Measurements from ENCODE around the gene SNRNP27.
A peak's percentile ranks its signal among the peaks of the same experiment; 100 is the strongest.
"Not testable (repeated sequence)": the region's sequence is repeated elsewhere in the genome, so short reads cannot be mapped to it uniquely, and the experiment has no call there.

The SNRNP27 gene, protein sequence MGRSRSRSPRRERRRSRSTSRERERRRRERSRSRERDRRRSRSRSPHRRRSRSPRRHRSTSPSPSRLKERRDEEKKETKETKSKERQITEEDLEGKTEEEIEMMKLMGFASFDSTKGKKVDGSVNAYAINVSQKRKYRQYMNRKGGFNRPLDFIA

DNA sequence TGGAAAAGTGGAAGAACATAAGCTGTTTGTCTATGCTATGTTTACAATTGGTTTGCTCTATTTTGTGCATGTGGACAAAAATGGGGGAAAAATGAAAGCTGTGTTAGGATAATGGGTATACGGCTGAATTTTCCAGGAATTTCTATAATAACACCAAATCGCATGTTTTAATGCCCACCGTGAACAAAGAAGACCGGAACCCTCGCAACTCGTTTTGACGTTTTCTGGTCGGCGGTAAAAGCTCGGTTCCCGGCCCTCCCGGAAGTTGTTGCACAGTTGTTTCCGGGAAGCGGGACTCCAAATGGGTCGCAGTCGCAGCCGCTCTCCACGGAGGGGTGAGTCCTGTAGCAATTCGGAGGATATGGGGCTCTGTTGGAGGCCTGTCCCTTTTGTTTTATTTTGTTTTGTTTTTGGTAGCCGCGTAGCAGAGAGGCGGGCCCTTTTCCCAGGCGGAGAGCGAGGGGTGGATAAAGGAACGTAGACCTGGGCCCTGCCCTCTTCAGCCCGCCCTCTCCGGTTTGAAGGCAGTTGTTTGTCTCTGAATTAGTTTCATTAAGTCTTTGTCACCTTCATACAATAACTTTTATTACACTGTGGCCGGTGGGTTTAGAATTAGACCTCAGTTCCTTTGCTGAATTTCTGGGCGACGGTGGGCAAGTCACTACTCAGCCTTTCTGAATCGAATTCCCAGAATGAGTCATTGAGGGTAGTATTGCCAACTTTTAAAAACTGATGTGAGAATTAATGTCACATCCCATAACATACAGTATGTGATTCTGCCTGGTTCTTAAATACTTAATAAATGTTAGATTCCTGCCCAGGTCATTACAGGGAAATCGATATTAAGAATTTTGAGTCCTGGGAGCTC, at the start of gene SNRNP27:
Gene SNRNP27, plus strand, starts transcription at position 273 of the 868 bp plus-strand sequence. Its CDS starts 29 bp downstream, at position 302.
- H3K9me3 Mint-ChIP-seq, result peaks cover 6% of the 10 kb centered on the region
- H3K4me1 Mint-ChIP-seq (ENCODE audit: low read depth), result peaks cover 29% of the 10 kb centered on the region
- peak within 1 kb of the TSS; percentile 96 for H3K27ac Mint-ChIP-seq
- H3K36me3 Mint-ChIP-seq (ENCODE audit: low read depth), result peaks cover 31% of the 10 kb centered on the region
- peak within 1 kb of the TSS; percentile 100 for H3K4me3 Mint-ChIP-seq
- H3K27me3 Mint-ChIP-seq (ENCODE audit: low read depth), result no peaks in the 10 kb centered on the region

DNA sequence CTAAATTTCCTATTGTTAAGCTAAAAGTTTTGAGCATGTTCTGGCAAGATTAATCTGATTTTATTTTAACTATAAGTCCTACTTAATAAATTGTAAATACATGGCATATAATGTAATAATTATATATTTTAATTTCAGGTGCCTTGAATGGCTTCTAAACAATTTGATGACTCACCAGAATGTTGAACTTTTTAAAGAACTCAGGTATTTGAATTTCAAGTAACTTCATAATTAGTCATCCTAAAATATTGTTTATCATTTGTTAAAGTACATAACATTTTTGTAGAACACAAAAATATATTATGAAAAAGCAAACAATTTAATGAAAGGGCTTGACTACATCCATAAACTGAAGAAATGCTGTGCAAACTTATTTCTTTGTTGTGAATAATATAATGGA, 49.8 kb upstream of the SNRNP27 start:
- peaks cover 31% of the 10 kb centered on the region for H3K36me3 Mint-ChIP-seq (ENCODE audit: low read depth)
- H3K4me1 Mint-ChIP-seq (ENCODE audit: low read depth), result peaks cover 6% of the 10 kb centered on the region
- no peak overlapping the region for H3K4me3 Mint-ChIP-seq
- H3K27ac Mint-ChIP-seq, result no peak overlapping the region
- H3K27me3 Mint-ChIP-seq (ENCODE audit: low read depth), result no peaks in the 10 kb centered on the region
- no peaks in the 10 kb centered on the region for H3K9me3 Mint-ChIP-seq

DNA sequence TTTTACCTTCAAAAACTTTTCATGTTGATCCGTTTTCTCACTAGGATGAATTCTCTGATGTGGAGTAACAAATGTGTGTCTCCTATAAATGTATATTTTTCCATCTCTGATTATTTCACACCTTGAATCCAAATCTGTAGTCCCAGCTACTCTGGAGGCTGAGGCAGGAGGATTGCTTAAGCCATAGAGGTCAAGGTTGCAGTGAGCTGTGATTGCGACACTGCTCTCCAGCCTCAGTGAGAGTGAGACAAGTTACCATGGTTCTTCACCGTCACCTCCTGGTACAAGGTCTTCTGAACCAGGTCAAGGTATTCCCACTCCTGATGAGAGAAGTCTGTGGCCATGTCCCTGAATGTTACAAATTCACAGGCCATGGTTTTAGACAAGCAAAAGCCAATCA, 49.2 kb upstream of the SNRNP27 start:
- Mint-ChIP-seq H3K9me3 (no peaks in the 10 kb centered on the region), H3K27me3 (ENCODE audit: low read depth) (no peaks in the 10 kb centered on the region), H3K27ac (no peak overlapping the region), H3K4me1 (ENCODE audit: low read depth) (peaks cover 6% of the 10 kb centered on the region), H3K4me3 (no peak overlapping the region), H3K36me3 (ENCODE audit: low read depth) (peaks cover 30% of the 10 kb centered on the region)

DNA sequence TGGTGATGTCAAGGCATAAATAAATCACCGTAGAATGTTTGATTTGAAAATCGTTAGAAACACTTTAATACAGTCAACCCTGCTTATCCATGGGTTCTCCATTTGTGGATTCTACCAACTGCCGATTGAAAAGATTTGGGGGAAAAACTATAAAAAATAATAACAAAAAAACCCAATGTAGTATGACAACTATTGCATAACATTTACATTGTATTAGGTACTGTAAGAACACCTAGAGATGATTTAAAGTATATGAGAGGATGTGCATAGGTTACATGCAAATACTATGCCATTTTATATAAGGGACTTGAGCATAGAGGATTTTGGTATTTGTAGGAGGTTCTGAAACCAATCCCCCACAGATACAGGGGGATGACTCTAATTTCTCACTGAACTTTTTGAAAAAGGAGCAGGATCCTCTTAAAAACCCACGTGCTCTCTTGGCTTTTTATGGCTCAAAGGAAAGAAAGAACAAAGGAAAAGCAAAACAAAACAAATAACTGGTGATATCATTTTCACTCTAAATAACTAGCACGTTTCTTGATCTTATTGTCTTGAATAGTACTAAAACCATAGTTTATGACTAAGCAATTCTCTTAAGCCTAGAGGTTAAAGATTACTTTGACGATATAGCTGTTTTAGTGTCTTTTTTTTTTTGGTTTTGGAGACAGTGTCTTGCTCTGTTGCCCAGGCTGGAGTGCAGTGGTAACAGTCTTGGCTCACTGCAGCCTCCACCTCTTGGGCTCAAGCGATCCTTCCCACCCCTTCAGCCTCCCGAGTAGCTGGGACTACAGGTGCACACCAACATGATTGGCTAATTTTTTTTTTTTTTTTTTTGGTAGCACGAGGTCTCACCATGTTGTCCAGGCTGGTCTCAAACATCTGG, 47.3 kb upstream of the SNRNP27 start:
- H3K27me3 Mint-ChIP-seq (ENCODE audit: low read depth), result no peaks in the 10 kb centered on the region
- no peak overlapping the region for H3K4me3 Mint-ChIP-seq
- H3K36me3 Mint-ChIP-seq (ENCODE audit: low read depth), result peaks cover 31% of the 10 kb centered on the region
- H3K9me3 Mint-ChIP-seq, result no peaks in the 10 kb centered on the region
- no peak overlapping the region for H3K27ac Mint-ChIP-seq
- peaks cover 6% of the 10 kb centered on the region for H3K4me1 Mint-ChIP-seq (ENCODE audit: low read depth)

DNA sequence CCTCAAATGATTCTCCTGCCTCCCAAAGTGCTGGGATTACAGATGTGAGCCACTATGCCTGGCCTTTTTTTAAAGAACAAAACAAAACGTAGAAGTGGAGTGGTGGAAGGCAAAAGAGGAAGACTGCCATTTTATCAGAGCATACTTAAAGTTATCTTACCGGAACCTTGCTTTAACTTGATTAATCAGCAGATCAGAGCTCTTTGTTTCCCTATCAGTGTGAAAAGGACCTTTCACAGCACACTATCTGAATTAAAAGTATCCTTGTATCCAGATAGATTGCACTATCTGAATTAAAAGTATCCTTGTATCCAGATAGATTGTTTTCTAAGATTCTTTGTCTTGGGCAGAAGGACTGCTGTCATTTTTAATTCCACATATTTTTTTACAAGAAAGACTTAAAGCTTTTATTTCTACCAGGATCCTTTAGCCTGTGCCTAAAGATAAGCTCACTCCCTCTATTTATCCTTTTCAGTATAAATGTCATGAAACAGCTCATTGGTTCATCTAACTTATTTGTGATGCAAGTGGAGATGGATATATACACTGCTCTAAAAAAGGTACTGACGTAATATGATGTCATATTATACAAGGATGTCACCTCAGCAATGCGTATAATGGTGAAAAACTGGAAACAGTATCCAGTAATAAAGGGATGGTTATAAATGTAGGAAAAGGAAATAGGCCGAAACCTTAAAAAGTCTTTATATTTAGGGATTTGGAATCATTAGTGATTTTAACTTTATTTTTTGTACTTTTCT, 46.5 kb upstream of the SNRNP27 start:
- Mint-ChIP-seq H3K36me3 (ENCODE audit: low read depth) (peaks cover 28% of the 10 kb centered on the region), H3K27me3 (ENCODE audit: low read depth) (no peaks in the 10 kb centered on the region), H3K9me3 (no peaks in the 10 kb centered on the region), H3K4me1 (ENCODE audit: low read depth) (peaks cover 6% of the 10 kb centered on the region), H3K4me3 (no peak overlapping the region), H3K27ac (no peak overlapping the region)

DNA sequence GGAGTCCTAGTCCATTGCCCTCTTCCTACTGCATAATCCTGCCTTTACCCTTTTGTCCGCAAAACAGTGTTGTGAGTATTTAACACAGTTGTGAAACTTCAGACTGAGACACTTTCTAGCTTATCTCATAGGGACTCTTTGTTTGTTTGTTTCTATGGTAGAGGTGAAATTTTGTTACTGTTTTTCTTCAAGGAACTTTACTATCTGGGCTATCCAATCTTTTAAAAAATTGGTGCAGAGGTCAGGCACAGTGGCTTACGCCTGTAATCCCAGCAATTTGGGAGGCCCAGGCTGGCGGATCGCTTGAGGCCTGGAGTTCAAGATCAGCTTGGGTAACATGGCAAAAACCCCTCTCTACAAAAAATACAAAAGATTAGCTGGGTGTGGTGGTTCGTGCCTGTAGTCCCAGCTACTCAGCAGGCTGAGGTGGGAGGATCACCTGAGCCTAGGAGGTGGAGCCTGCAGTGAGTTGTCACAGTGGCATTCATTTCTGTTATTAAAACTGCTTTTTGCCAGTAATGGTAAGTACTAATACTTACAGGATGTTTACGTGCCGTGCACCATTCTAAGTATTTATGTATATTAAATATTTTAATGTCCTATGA, 45.5 kb upstream of the SNRNP27 start:
- Mint-ChIP-seq H3K4me1 (ENCODE audit: low read depth) (peaks cover 6% of the 10 kb centered on the region), H3K27ac (no peak overlapping the region), H3K36me3 (ENCODE audit: low read depth) (peaks cover 28% of the 10 kb centered on the region), H3K4me3 (no peak overlapping the region), H3K9me3 (no peaks in the 10 kb centered on the region), H3K27me3 (ENCODE audit: low read depth) (no peaks in the 10 kb centered on the region)

DNA sequence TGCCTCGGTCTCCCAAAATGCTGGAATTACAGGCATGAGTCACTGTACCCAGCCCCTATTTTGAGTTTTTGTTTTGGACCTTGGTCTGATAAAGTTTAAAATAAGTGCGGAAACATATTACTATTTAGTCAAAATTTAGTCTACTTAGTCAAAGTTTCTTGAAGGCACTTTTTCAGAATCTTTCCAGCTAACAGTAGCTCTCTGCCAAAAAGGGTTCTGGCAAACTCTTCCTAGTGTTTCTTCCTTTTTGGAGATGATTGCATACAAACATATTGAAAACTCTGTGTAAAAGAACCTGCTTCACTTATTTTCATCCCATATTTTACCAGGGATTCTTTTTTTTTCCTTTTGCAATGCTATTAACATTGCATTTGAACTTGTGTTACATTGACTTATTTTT, 35.5 kb upstream of the SNRNP27 start:
- Mint-ChIP-seq H3K4me1 (ENCODE audit: low read depth) (no peaks in the 10 kb centered on the region), H3K4me3 (no peak overlapping the region), H3K36me3 (ENCODE audit: low read depth) (peaks cover 12% of the 10 kb centered on the region), H3K9me3 (no peaks in the 10 kb centered on the region), H3K27me3 (ENCODE audit: low read depth) (no peaks in the 10 kb centered on the region), H3K27ac (no peak overlapping the region)

DNA sequence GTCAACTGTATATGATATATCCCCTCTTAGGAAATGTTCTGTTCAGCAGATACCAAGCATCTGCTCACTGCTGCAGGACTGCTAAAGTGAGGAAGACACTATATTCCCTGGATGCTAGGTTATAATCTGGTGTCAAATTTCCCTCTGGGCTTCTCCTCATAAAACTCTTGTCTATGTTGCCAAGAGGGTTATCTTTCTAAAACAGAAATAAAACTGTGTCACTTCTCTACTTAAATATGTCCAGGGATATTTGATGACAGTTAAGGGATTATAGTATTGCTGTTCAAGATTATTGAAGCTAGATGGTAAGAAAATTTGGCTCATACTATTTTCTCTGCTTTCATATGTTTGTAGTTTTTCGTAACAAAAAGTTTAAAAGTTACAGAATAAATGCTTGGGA, 30.5 kb upstream of the SNRNP27 start:
- no peaks in the 10 kb centered on the region for H3K9me3 Mint-ChIP-seq
- no peaks in the 10 kb centered on the region for H3K27me3 Mint-ChIP-seq (ENCODE audit: low read depth)
- no peaks in the 10 kb centered on the region for H3K4me1 Mint-ChIP-seq (ENCODE audit: low read depth)
- H3K36me3 Mint-ChIP-seq (ENCODE audit: low read depth), result peaks cover 18% of the 10 kb centered on the region
- H3K27ac Mint-ChIP-seq, result no peak overlapping the region
- H3K4me3 Mint-ChIP-seq, result no peak overlapping the region

DNA sequence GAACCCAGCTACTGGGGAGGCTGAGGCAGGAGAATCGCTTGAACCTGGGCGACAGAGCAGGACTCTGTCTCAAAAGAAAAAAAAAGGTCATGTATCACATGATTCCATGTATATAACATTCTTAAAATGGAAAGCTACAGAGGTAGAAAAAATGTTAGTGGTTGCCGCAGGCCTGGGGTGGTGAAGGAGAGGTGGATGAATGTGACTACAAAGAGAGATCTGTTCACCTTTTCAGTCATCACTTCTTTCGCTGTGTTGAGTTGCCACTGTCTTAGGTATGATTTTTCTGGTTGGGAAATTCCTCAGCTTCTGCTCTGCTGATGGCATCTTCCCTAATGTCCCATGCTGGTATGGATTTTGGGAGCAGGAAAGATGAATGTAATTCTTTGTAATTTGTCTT, 5.3 kb upstream of the SNRNP27 start:
- Mint-ChIP-seq H3K36me3 (ENCODE audit: low read depth) (no peaks in the 10 kb centered on the region), H3K27ac (no peak overlapping the region), H3K27me3 (ENCODE audit: low read depth) (no peaks in the 10 kb centered on the region), H3K4me3 (no peak overlapping the region), H3K9me3 (peaks cover 6% of the 10 kb centered on the region), H3K4me1 (ENCODE audit: low read depth) (peaks cover 6% of the 10 kb centered on the region)

DNA sequence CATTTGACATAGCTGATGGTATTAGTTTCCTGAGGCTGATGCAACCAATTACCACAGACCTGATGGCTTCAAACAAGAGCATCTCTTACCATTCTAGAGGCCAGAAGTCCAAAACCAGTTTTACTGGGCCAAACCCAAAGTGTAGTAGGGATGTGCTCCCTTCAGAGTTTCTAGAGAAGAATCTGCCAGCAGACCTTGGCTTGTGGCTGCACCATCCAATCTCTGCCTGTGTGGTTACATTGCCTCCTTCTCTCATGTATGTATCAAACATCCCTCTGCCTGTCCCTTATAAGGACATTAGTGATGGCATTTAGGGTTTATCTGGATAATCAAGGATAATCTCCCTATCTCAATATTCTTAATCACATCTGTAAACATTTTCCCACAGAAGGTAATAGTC, 4.5 kb upstream of the SNRNP27 start:
- H3K36me3 Mint-ChIP-seq (ENCODE audit: low read depth), result peaks cover 6% of the 10 kb centered on the region
- no peak overlapping the region for H3K27ac Mint-ChIP-seq
- no peaks in the 10 kb centered on the region for H3K27me3 Mint-ChIP-seq (ENCODE audit: low read depth)
- H3K4me1 Mint-ChIP-seq (ENCODE audit: low read depth), result peaks cover 10% of the 10 kb centered on the region
- no peak overlapping the region for H3K4me3 Mint-ChIP-seq
- peaks cover 6% of the 10 kb centered on the region for H3K9me3 Mint-ChIP-seq

DNA sequence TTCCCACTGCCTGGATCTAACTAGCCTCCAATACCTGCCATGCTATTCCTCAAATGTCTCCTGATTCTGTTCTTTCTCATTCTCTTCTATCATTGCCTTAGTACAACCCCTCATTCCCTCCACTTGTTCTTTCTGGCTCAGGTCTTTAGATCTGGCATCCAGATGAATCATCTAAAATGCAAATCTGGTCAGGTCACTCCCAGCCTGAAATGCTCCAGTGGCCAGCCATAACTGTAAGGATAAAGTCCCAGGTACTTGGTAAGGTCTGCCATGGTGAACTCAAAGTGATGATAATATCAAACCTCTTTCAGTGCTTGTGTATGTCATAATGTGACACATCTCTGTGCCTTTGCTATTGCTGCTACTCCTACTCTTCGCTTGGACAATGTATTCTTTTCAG, 2.9 kb upstream of the SNRNP27 start:
- H3K36me3 Mint-ChIP-seq (ENCODE audit: low read depth), result peaks cover 10% of the 10 kb centered on the region
- H3K4me3 Mint-ChIP-seq, result no peak overlapping the region
- peaks cover 15% of the 10 kb centered on the region for H3K4me1 Mint-ChIP-seq (ENCODE audit: low read depth)
- no peak overlapping the region for H3K27ac Mint-ChIP-seq
- no peaks in the 10 kb centered on the region for H3K27me3 Mint-ChIP-seq (ENCODE audit: low read depth)
- H3K9me3 Mint-ChIP-seq, result peaks cover 6% of the 10 kb centered on the region

DNA sequence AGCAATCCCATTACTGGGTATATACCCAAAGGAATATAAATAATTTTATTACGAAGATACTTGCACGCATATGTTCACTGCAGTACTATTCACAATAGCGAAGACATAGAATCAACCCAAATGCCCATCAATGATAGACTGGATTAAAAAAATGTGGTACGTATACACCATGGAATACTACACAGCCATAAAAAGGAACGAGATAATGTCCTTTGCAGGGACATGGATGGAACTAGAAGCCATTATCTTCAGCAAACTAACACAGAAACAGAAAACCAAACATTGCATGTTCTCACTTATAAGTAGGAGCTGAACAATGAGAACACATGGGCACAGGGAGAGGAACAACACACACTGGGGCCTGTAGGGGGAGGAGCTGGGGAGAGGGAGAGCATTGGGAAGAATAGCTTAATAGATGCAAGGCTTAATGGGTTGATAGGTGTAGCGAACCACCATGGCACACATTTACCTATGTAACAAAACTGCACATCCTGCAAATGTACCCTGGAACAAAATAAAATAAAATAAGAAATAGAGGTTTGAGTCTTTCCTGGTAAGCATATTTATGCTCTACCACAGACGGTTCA, 825 bp upstream of the SNRNP27 start:
- Mint-ChIP-seq H3K4me1 (ENCODE audit: low read depth) (peaks cover 27% of the 10 kb centered on the region), H3K36me3 (ENCODE audit: low read depth) (peaks cover 26% of the 10 kb centered on the region)
- H3K9me3 Mint-ChIP-seq, result not testable (repeated sequence)

DNA sequence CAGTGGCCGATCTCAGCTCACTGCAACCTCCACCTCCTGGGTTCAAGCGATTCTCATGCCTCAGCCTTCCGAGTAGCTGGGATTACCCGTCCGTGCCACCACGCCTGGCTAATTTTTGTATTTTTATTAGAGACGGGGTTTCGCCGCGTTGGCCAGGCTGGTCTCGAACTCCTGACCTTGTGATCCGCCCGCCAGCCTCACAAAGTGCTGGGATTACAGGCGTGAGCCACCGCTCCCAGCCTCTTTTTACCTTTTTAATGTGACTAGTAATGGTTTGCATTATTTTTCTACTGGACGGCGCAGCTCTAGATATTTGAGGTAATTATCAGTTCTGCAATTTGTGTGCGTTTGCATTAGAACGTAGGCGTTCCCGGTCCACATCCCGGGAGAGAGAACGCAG, 981 bp downstream of the SNRNP27 start:
- not testable (repeated sequence) for H3K9me3 Mint-ChIP-seq; H3K27me3 Mint-ChIP-seq (ENCODE audit: low read depth)
- Mint-ChIP-seq H3K4me3 (peak overlapping the region; percentile 100), H3K27ac (peak overlapping the region; percentile 96), H3K36me3 (ENCODE audit: low read depth) (peaks cover 35% of the 10 kb centered on the region), H3K4me1 (ENCODE audit: low read depth) (peaks cover 30% of the 10 kb centered on the region)

More for the DNA sequence above, 825 bp upstream of the SNRNP27 start:
- peak overlapping the region; percentile 96 for H3K27ac Mint-ChIP-seq
- peak overlapping the region; percentile 100 for H3K4me3 Mint-ChIP-seq
- not testable (repeated sequence) for H3K27me3 Mint-ChIP-seq (ENCODE audit: low read depth)

Data from T-helper 1 cell treated with Interleukin-12 subunit alpha and Interleukin-12 subunit beta and Interleukin-4 antibody, amounts not matched to agents 30 μg/mL and 1 μg/mL, for 36 hours (primary cell).